Measurements from ENCODE around the gene DHRS3.
A peak's percentile ranks its signal among the peaks of the same experiment; 100 is the strongest.
"Not testable (repeated sequence)": the region's sequence is repeated elsewhere in the genome, so short reads cannot be mapped to it uniquely, and the experiment has no call there.

The DHRS3 gene

GRCh38 chr1:12532405-12533315 lies 85.3 kb downstream of the DHRS3 start:
- no peak for DNase-seq

GRCh38 chr1:12531179-12531499 lies 86.9 kb downstream of the DHRS3 start:
- no peak for DNase-seq

DNA sequence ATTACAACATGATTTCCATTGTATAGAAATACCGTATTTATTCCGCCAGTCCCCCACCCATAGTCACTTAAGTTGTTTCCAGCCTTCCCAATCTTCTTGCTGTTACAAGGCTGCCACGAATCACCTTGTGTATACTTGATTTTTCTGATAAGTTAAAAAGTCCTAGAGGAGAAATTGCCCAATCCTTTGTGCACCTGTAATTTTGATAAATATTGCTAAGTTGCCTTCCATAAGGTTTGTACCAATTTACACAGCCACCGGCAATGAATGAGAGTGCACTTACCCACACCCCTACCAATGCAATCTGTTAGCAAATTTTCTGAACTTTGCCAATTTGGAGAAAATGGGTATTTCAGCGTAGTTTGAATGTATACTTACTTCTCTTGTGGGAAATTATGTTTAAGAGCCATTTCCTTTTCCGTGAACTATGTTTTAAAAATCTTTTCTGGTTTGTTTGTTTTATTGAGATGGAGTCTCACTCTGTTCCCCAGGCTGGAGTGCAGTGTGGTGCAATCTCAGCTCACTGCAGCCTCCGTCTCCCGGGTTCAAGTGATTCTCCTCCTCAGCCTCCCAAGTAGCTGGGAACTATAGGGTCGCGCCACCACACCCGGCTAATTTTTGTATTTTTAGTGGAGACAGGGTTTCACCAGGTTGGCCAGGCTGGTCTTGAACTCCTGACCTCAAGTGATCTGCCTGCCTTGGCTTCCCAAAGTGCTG lies 87.4 kb downstream of the DHRS3 start:
- DNase-seq, result no peak

GRCh38 chr1:12529640-12530174 lies 88.3 kb downstream of the DHRS3 start:
- no peak for DNase-seq

- peak; percentile 49 for DNase-seq
Measured at GRCh38 chr1:12528021-12528852, 89.8 kb downstream of the DHRS3 start.

DNA sequence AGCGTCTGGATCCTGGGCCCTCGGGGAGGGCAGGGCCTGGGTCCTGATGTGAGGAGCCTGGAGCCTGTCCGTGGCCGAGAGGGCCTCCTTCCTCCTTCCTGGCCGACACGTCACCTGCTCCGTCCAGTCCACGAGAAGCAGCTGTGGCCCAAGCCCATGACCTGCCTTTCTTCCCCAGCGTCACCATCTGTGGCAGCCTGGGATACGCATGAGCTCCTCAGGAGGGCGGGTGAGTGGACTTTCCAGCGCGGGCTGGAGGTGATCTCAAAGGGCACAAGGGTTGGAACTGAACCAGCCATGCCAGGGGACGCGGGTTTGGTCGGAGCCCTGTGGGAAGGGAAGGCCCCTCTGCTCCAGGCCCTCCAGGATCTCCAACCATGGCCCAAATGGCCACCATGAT lies 90.4 kb downstream of the DHRS3 start:
- DNase-seq, result no peak

DNA sequence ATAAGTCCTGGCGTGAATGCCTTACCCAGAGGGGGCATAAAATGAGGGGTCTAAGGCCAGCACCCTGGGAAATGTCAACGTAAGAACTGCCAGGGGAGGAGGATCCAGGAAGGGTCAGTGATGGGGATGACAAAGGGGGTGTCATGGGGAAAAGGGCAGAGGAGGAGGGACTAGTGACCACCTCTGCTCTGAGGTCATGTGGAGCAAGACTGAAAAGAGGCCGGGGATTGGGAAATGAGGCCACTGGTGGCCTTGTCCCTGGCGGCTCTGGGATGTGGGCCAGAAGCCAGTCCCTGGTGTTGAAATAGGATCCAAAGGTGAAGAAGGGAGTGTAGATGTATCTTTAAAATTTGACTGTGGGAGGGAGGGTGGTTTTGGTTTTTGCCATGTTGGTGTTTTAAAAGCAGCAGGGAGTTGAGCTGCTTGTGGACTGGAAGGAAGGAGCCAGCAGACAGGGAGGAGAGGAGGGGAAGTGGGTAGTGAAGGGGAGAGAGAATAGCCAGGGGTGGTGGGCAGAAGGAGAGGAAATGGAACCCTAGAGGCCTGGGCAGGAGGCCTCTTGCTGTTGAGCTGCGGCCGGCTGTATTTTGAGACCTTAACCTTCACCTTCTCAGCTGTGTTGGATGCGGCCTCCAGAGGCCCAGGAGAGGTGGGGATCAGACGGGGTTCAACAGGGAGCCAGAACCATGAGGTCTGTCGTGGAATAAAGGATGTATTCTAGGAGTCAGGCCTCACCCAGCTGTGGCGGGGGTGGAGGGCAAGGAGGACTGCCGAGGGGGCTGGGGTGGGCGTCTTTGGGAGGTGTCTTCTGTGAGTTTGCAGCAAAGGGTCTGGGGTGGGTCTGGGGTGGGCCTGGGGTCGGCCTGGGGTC lies 92.5 kb downstream of the DHRS3 start:
- DNase-seq, result no peak

DNA sequence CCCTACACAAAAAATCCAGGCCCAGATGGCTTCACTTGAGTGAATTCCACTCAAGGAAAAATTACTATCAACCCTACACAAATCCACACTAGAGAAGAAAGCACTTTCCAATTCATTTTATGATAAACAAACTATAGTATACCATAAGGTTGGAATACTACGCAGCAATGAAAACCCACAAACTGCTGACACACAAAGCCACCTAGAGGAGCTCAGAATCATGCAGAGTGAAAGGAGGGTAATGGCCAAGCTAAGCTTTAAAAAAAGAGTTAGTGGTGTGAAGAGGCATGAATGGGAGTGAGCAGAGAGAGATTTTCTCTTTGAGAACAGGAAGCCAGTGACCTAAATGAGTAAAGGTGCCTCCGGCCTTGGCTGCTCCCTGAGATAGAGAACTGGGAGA lies 93.7 kb downstream of the DHRS3 start:
- DNase-seq, result no peak

- not testable (repeated sequence) for DNase-seq
Measured at GRCh38 chr1:12522780-12523179, 95.2 kb downstream of the DHRS3 start.

DNA sequence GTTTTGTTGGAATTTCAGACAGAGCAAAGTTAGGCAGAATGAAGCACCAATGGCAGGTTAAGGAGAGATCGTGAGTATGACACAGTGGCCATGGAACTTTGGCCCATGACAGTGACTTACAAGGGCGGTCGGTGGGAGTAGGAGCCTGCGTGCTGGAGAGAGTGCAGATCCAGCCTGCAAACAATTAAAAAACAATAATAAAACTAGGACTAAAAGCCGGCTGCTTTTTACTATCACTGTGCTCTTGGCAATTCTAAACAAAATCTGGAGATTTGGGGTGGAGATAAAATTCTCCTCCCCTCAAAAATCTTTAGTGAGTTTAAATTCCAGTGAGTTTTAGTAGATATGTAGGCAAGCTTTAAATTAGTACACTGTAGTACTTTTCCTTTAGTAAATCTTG lies 96.9 kb downstream of the DHRS3 start:
- no peak for DNase-seq

GRCh38 chr1:12519693-12520364 lies 98.2 kb downstream of the DHRS3 start:
- no peak for DNase-seq

DNA sequence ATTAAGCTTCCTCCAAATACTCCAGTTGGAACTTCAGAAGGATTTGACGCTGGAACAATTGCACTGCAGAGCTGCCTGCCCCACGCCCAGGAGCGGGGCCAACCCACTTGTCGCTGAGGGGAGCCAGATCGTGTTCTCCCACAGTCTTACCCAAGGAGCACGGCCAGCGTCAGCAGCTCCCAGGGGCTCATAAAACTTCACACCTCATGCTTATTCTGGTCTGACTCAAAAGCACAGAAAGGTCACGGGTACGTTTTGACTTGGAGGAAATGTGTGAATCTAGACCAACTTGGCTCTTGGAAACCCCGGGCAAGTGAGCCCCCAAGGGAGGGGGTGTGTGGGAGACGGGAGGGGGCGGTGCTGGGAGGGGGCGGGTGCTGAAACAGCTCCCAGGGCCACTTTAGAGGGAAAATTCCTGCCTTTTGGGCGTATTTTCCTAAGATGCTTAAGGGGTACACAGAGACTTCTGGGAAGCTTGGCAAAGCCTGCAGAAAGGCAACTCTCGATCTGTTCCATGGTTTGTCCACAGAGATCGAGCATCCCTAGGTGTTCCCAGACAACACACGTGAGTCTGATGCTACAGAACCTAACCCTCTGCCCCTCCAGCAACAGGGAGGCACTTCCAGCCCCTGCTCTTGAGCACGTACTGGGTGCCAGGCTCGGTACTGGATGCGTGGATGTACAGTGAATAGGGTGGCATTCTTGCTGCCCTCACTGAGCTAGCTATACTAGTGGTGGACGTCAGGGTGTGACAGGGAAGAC lies 98.9 kb downstream of the DHRS3 start:
- no peak for DNase-seq

Measured in NCI-H69 (cell line).